H1 (cell line): ENCODE data around the gene JADE1. TPM values are rescaled to one million over a fixed set of nuclear protein-coding genes. Genes with fewer than 3 reads are reported as not detected.

Experiments used
- CTCF ChIA-PET: fragments of 300-600 bp; sonication (Branson Sonifier 250); formaldehyde crosslinking; loops from one replicate; lab custom pipeline; 2021; ENCODE audit not compliant: partially characterized antibody; lab: Charles Lee
- POLR2A ChIA-PET: fragments of 300-600 bp; sonication (Branson Sonifier 250); formaldehyde crosslinking; loops from one replicate; lab custom pipeline; 2021; ENCODE audit warnings: inconsistent platforms; ENCODE audit not compliant: partially characterized antibody; lab: Charles Lee
- DNase-seq, 2 experiments: peaks; one replicate each; pipeline versions ENCODE4 v3.0.0 to v3.0.0-alpha.2; 2010 to 2022; ENCODE audit warnings: low spot score in 2 of 2, low read depth in 1 of 2, mixed read lengths in 1 of 2
- FAIRE-seq: peaks from 2 replicates; lab custom pipeline; 2011; peaks lifted over from hg19 to GRCh38; lab: Jason Lieb, UNC
- H2AFZ ChIP-seq: 2 replicates; pipeline ENCODE4 v1.8.1; 2012; ENCODE audit warnings: low read length, inconsistent platforms
- H2AK5ac ChIP-seq: 2 replicates; pipeline ENCODE4 v1.6.1; 2013; ENCODE audit warnings: low read depth, low read length
- H2BK120ac ChIP-seq: replicated peaks from 2 replicates; pipeline ENCODE3; 2013; ENCODE audit warnings: low read depth, low read length, inconsistent platforms
- H2BK12ac ChIP-seq: 2 replicates; pipeline ENCODE4 v1.6.1; 2013; ENCODE audit warnings: low read depth, low read length
- H2BK15ac ChIP-seq: 2 replicates; pipeline ENCODE4 v1.6.1; 2013; ENCODE audit warnings: low read length
- H2BK20ac ChIP-seq: 2 replicates; pipeline ENCODE4 v1.6.1; 2013; ENCODE audit warnings: low read length
- H2BK5ac ChIP-seq: 2 replicates; pipeline ENCODE4 v1.6.1; 2013; ENCODE audit warnings: low read depth, low read length
- H3K14ac ChIP-seq: 2 replicates; pipeline ENCODE4 v1.6.1; 2013; ENCODE audit warnings: inconsistent platforms; ENCODE audit not compliant: insufficient read length
- H3K18ac ChIP-seq: 2 replicates; pipeline ENCODE4 v1.6.1; 2013; ENCODE audit warnings: low read length; ENCODE audit errors: extremely low read depth
- H3K23ac ChIP-seq: 2 replicates; pipeline ENCODE4 v1.6.1; 2013; ENCODE audit warnings: inconsistent platforms; ENCODE audit not compliant: insufficient read length
- H3K23me2 ChIP-seq: 2 replicates; pipeline ENCODE4 v1.6.1; 2013; ENCODE audit warnings: low read depth, low read length
- H3K27ac ChIP-seq: 2 replicates; pipeline ENCODE4 v1.6.1; 2011; ENCODE audit warnings: low read depth, low read length, inconsistent platforms
- H3K27me3 ChIP-seq, 4 experiments: replicated peaks in 1 of 4; 1 replicate in 1 of 4; 2 replicates in 3 of 4; pipeline versions ENCODE4 v1.6.1 to v1.8.1; 2011 to 2013; ENCODE audit warnings: low read length in 3 of 4, mild to moderate bottlenecking in 3 of 4, inconsistent platforms in 2 of 4, mixed read lengths in 2 of 4, moderate library complexity in 1 of 4; ENCODE audit not compliant: control insufficient read depth in 3 of 4, insufficient read depth in 3 of 4; ENCODE audit errors: extremely low read depth in 1 of 4
- H3K36me3 ChIP-seq, 4 experiments: 2 replicates each; pipeline versions ENCODE4 v1.6.1 to v1.8.1; 2011 to 2013; ENCODE audit warnings: mild to moderate bottlenecking in 4 of 4, low read length in 3 of 4, moderate library complexity in 2 of 4, control low read depth in 1 of 4, inconsistent platforms in 1 of 4; ENCODE audit not compliant: insufficient read depth in 4 of 4, control insufficient read depth in 2 of 4
- H3K4ac ChIP-seq: replicated peaks from 2 replicates; pipeline ENCODE3; 2013; ENCODE audit warnings: low read length, low read depth, mixed read lengths, inconsistent platforms; ENCODE audit not compliant: insufficient read length
- H3K4me1 ChIP-seq, 4 experiments: replicated peaks in 1 of 4; 1 replicate in 1 of 4; 2 replicates in 3 of 4; pipeline versions ENCODE4 v1.6.1 to v1.8.1; 2011 to 2013; ENCODE audit warnings: low read length in 3 of 4, inconsistent platforms in 2 of 4, mixed read lengths in 1 of 4; ENCODE audit not compliant: insufficient read depth in 4 of 4, control insufficient read depth in 3 of 4
- H3K4me2 ChIP-seq, 2 experiments: 2 replicates each; pipeline versions ENCODE4 v1.6.1 to v1.8.1; 2011 to 2013; ENCODE audit warnings: low read depth in 2 of 2, low read length in 2 of 2, control low read depth in 1 of 2, inconsistent platforms in 1 of 2, mild to moderate bottlenecking in 1 of 2; ENCODE audit not compliant: insufficient read depth in 1 of 2
- H3K4me3 ChIP-seq, 4 experiments: fragments of 200-600, 300-600 bp in 1 of 4; sonication (generic), shearing (Covaris generic), sonication (Bioruptor Twin) in 1 of 4; 2 replicates each; pipeline versions ENCODE4 v1.5.1 to v1.8.1; 2011 to 2016; ENCODE audit warnings: low read length in 4 of 4, low read depth in 3 of 4, control low read depth in 2 of 4, inconsistent platforms in 2 of 4, mild to moderate bottlenecking in 2 of 4, mixed read lengths in 1 of 4, moderate library complexity in 1 of 4; ENCODE audit not compliant: insufficient read depth in 2 of 4; ENCODE audit errors: extremely low read depth in 1 of 4
- H3K56ac ChIP-seq: replicated peaks from 2 replicates; pipeline ENCODE3; 2013; ENCODE audit warnings: low read depth, mild to moderate bottlenecking, mixed read lengths, low read length, inconsistent platforms; ENCODE audit not compliant: insufficient read length
- H3K79me1 ChIP-seq: 2 replicates; pipeline ENCODE4 v1.6.1; 2013; ENCODE audit warnings: low read depth, low read length, control low read depth
- H3K79me2 ChIP-seq, 2 experiments: 2 replicates each; pipeline versions ENCODE4 v1.6.1 to v1.8.1; 2012 to 2013; ENCODE audit warnings: low read length in 2 of 2, mild to moderate bottlenecking in 2 of 2, inconsistent platforms in 1 of 2; ENCODE audit not compliant: insufficient read depth in 2 of 2, control insufficient read depth in 1 of 2
- H3K9ac ChIP-seq, 4 experiments: replicated peaks in 1 of 4; 1 replicate in 1 of 4; 2 replicates in 3 of 4; pipeline versions ENCODE4 v1.6.1 to v1.8.1; 2011 to 2013; ENCODE audit warnings: low read depth in 3 of 4, low read length in 3 of 4, control low read depth in 2 of 4, mild to moderate bottlenecking in 2 of 4, moderate library complexity in 2 of 4, inconsistent platforms in 1 of 4; ENCODE audit errors: extremely low read depth in 1 of 4
- H3K9me3 ChIP-seq, 2 experiments: 2 replicates each; pipeline versions ENCODE4 v1.6.1 to v1.8.1; 2012 to 2013; ENCODE audit warnings: mild to moderate bottlenecking in 2 of 2, moderate library complexity in 2 of 2, control low read depth in 1 of 2, inconsistent platforms in 1 of 2, low read depth in 1 of 2, low read length in 1 of 2, mixed read lengths in 1 of 2; ENCODE audit not compliant: insufficient read depth in 2 of 2
- H4K20me1 ChIP-seq, 2 experiments: replicated peaks in 1 of 2; 2 replicates each; pipeline versions ENCODE3 to v1.8.1; 2011 to 2013; ENCODE audit warnings: inconsistent platforms in 2 of 2, low read length in 2 of 2, mild to moderate bottlenecking in 1 of 2; ENCODE audit not compliant: insufficient read depth in 2 of 2, control insufficient read depth in 1 of 2
- H4K5ac ChIP-seq: 2 replicates; pipeline ENCODE4 v1.6.1; 2013; ENCODE audit warnings: low read length, low read depth, mixed read lengths, inconsistent platforms; ENCODE audit not compliant: insufficient read length
- H4K8ac ChIP-seq: 2 replicates; pipeline ENCODE4 v1.8.0; 2013; ENCODE audit warnings: mild to moderate bottlenecking, moderate library complexity, low read length, inconsistent platforms; ENCODE audit not compliant: insufficient read depth; ENCODE audit errors: extremely low read depth
- H4K91ac ChIP-seq: replicated peaks from 2 replicates; pipeline ENCODE3; 2013; ENCODE audit warnings: low read length, mixed read lengths, inconsistent platforms; ENCODE audit not compliant: insufficient read length
- ATF3 ChIP-seq: IDR thresholded peaks from 2 replicates; pipeline ENCODE4 v1.6.1; 2011; ENCODE audit warnings: low read depth, mild to moderate bottlenecking, low read length; ENCODE audit not compliant: insufficient read depth
- NANOG ChIP-seq: IDR thresholded peaks from 2 replicates; pipeline ENCODE4 v1.6.1; 2011; ENCODE audit warnings: low read length, low read depth, mild to moderate bottlenecking, inconsistent platforms; ENCODE audit not compliant: insufficient read depth, poor library complexity, severe bottlenecking
- POLR2AphosphoS5 ChIP-seq: IDR thresholded peaks from 2 replicates; pipeline ENCODE4 v1.6.1; 2011; ENCODE audit warnings: low read depth, low read length
- WGBS, 2 experiments: shearing (Covaris generic) in 1 of 2; methylation state at CpG; one replicate each; pipeline versions ENCODE4 v1.1.6 to v1.1.7; 2013 to 2015; ENCODE audit warnings: low lambda C conversion rate in 2 of 2, mixed read lengths in 2 of 2, inconsistent platforms in 1 of 2, low coverage in 1 of 2, missing lambda C conversion rate in 1 of 2; ENCODE audit not compliant: insufficient replicate concordance in 2 of 2, insufficient coverage in 1 of 2, insufficient read length in 1 of 2; ENCODE audit errors: extremely low coverage in 1 of 2, missing lambda C conversion rate in 1 of 2; 5-methylcytosine and 5-hydroxymethylcytosine counted together
- polyA plus RNA-seq, 7 experiments: library from polyadenylated mRNA; depleted of rRNA in 3 of 7; stranded (reverse) in 5 of 7; unstranded in 2 of 7; fragments of >200 nt in 5 of 7; fragments of 200-250 nt in 2 of 7; gene quantifications; 1 replicate in 5 of 7; 2 replicates in 1 of 7; 4 replicates in 1 of 7; pipeline versions ENCODE4 v1.2.1 to v1.2.3, GENCODE V29; 2011 to 2013; ENCODE audit warnings: missing spikeins in 2 of 7, mixed read lengths in 2 of 7
- total RNA-seq: library from RNA; stranded (reverse); fragmentation: NEBNext Ultra II Directional; extraction: Animal tissue kit (Norgen Biotek cat#: 25700); gene quantifications from 2 replicates; pipeline ENCODE4 v1.2.1, GENCODE V29; 2021

The JADE1 gene
- total and polyA plus RNA-seq, 2 of the 8 experiments (the other 6 are each of a cell fraction or from before 2014, with no cell fraction given), result 37.7 to 213 TPM

DNA sequence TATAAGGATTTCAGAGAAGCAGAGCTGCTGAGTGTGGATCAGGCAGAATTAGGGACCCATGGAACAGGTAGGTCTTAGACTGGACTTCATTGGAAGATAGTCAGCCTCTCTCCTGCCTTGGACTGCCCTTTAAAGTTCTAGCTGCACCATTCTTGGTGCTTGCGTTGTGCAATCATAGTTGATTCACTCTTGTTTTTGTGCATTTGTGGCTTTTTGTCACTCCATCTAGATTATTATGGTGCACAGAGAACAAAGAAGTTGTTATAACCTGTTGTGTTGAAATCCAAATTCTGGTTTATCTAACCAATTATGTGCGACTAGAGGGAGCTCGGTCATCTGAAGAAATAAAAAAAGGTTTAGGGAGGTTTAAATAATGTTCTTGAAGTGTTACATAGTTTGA, 59.3 kb downstream of the JADE1 start:
- H3K23ac ChIP-seq, result no peak overlapping the region
- H3K79me2 ChIP-seq, result peaks cover 0 to 37% of the 10 kb centered on the region in 2 experiments; a peak in 2 of 4 replicates
- H3K4me1 ChIP-seq, result peaks cover 0 to 10% (median 0%) of the 10 kb centered on the region in 4 experiments; a peak in 2 of 7 replicates
- H2BK12ac ChIP-seq, result no peak overlapping the region
- ChIA-PET CTCF (interaction anchor here (0.7 to 2.0 kb wide), 2 partner anchors 11 to 86 kb away, joined by 3 to 8 read pairs; no protein-coding TSS in a partner anchor), POLR2A (interaction anchor here (1.0 to 5.6 kb wide), 7 partner anchors 9 to 89 kb away, joined by 3 to 46 read pairs (median 4); no protein-coding TSS in a partner anchor)
- H3K9me3 ChIP-seq, result no peaks in the 10 kb centered on the region
- H2BK5ac ChIP-seq, result no peak overlapping the region
- H2AFZ ChIP-seq, result no peak overlapping the region
- WGBS, 2 experiments, result 94% methylated on average over 3 of the region's 3 CpGs; no CpG with 5 or more reads in 1 of the 2 experiments
- no peak overlapping the region for H3K27ac ChIP-seq
- no peak overlapping the region for H3K56ac ChIP-seq
- no peaks in the 10 kb centered on the region for H3K27me3 ChIP-seq
- no peak overlapping the region for H2BK15ac ChIP-seq
- peaks cover 16 to 27% of the 10 kb centered on the region in 2 experiments for H4K20me1 ChIP-seq
- H3K9ac ChIP-seq, result no peak overlapping the region
- no peak overlapping the region for H3K14ac ChIP-seq
- H4K8ac ChIP-seq, result no peak overlapping the region
- no peak overlapping the region for H3K4me3 ChIP-seq
- no peak overlapping the region for H3K18ac ChIP-seq
- DNase-seq (peak in 1 of 2 experiments; percentile 28), FAIRE-seq (no peak)
- H3K36me3 ChIP-seq, result peaks cover 43 to 97% (median 84%) of the 10 kb centered on the region in 4 experiments
- no peak overlapping the region for H3K4me2 ChIP-seq
- H2BK20ac ChIP-seq, result no peak overlapping the region
- no peak overlapping the region for H2AK5ac ChIP-seq
- TF ChIP-seq NANOG (no peak), POLR2AphosphoS5 (0 out of 2 replicates have a peak, but pooled peaks have one; percentile 41), ATF3 (no peak)
- H4K91ac ChIP-seq, result no peak overlapping the region
- H2BK120ac ChIP-seq, result no peak overlapping the region
- H3K4ac ChIP-seq, result no peak overlapping the region
- no peaks in the 10 kb centered on the region for H3K23me2 ChIP-seq
- H4K5ac ChIP-seq, result no peak overlapping the region
- peaks cover 2% of the 10 kb centered on the region; the same call in 1 of the 2 replicates for H3K79me1 ChIP-seq
